Activated naive CD8-positive, alpha-beta T cell treated with anti-CD3 and anti-CD28 coated beads for 36 hours (primary cell): ENCODE measurements around the gene MYH1. TPM values are rescaled to one million over a fixed set of nuclear protein-coding genes. Genes with fewer than 3 reads are reported as not detected.
"Not testable (repeated sequence)": the region's sequence is repeated elsewhere in the genome, so short reads cannot be mapped to it uniquely, and the experiment has no call there.

ENCODE experiments used
- DNase-seq: peaks from one replicate; pipeline ENCODE4 v3.0.0; 2021
- H3K27ac Mint-ChIP-seq: one replicate; pipeline ENCODE4 v1.8.0; 2022; ENCODE audit warnings: mild to moderate bottlenecking, moderate library complexity, mixed read lengths
- H3K27me3 Mint-ChIP-seq: one replicate; pipeline ENCODE4 v1.8.0; 2022; ENCODE audit warnings: mild to moderate bottlenecking, mixed read lengths
- H3K36me3 Mint-ChIP-seq: one replicate; pipeline ENCODE4 v1.8.0; 2021; ENCODE audit warnings: mild to moderate bottlenecking, mixed read lengths
- H3K4me1 Mint-ChIP-seq: one replicate; pipeline ENCODE4 v1.8.0; 2021; ENCODE audit warnings: mixed read lengths
- H3K4me3 Mint-ChIP-seq: one replicate; pipeline ENCODE4 v1.8.0; 2022; ENCODE audit warnings: mild to moderate bottlenecking, moderate library complexity, mixed read lengths
- H3K9me3 Mint-ChIP-seq: one replicate; pipeline ENCODE4 v1.8.0; 2022; ENCODE audit warnings: mixed read lengths
- total RNA-seq, 2 experiments: library from RNA; stranded (reverse); gene quantifications; one replicate each; pipeline ENCODE4 v1.2.3, GENCODE V29; 2021

Gene MYH1
- total RNA-seq, result not detected

- Mint-ChIP-seq H3K27ac (no peak within 1 kb of the TSS), H3K4me3 (no peak within 1 kb of the TSS), H3K4me1 (no peaks in the 10 kb centered on the region), H3K36me3 (no peaks in the 10 kb centered on the region), H3K9me3 (no peaks in the 10 kb centered on the region), H3K27me3 (peaks cover 9% of the 10 kb centered on the region)
- no peak for DNase-seq
Observed at GRCh38 chr17:10518271-10519037, at the start of gene MYH1. MYH1 (minus strand) TSS chr17:10518542; CDS start chr17:10516642, 1,900 bp downstream.

GRCh38 chr17:10563991-10564660 lies 45.8 kb upstream of the MYH1 start:
- Mint-ChIP-seq H3K4me3 (no peak overlapping the region), H3K27me3 (peaks cover 17% of the 10 kb centered on the region), H3K36me3 (no peaks in the 10 kb centered on the region), H3K4me1 (no peaks in the 10 kb centered on the region), H3K9me3 (no peaks in the 10 kb centered on the region), H3K27ac (no peak overlapping the region)
- no peak for DNase-seq

GRCh38 chr17:10558049-10558448 lies 39.7 kb upstream of the MYH1 start:
- peaks cover under 1% of the 10 kb centered on the region for H3K27me3 Mint-ChIP-seq
- no peak overlapping the region for H3K27ac Mint-ChIP-seq

GRCh38 chr17:10557422-10557821 lies 39.1 kb upstream of the MYH1 start:
- Mint-ChIP-seq H3K4me1 (no peaks in the 10 kb centered on the region), H3K9me3 (no peaks in the 10 kb centered on the region), H3K27me3 (peaks cover 5% of the 10 kb centered on the region), H3K27ac (no peak overlapping the region), H3K36me3 (no peaks in the 10 kb centered on the region), H3K4me3 (no peak overlapping the region)
- DNase-seq, result no peak

More at GRCh38 chr17:10558049-10558448, 39.7 kb upstream of the MYH1 start:
- no peak for DNase-seq
- H3K4me3 Mint-ChIP-seq, result no peak overlapping the region
- H3K4me1 Mint-ChIP-seq, result no peaks in the 10 kb centered on the region
- no peaks in the 10 kb centered on the region for H3K9me3 Mint-ChIP-seq
- H3K36me3 Mint-ChIP-seq, result no peaks in the 10 kb centered on the region

- no peak for DNase-seq
- Mint-ChIP-seq H3K9me3 (no peaks in the 10 kb centered on the region), H3K27me3 (peaks cover 5% of the 10 kb centered on the region), H3K4me3 (no peak overlapping the region), H3K27ac (no peak overlapping the region), H3K36me3 (no peaks in the 10 kb centered on the region), H3K4me1 (no peaks in the 10 kb centered on the region)
Observed at GRCh38 chr17:10556301-10557005, 38.1 kb upstream of the MYH1 start.

GRCh38 chr17:10550014-10550413 lies 31.7 kb upstream of the MYH1 start:
- H3K4me3 Mint-ChIP-seq, result no peak overlapping the region

GRCh38 chr17:10549096-10549842 lies 30.9 kb upstream of the MYH1 start, which contains the start of gene MYH2:
MYH2 (minus strand) TSS chr17:10549658; CDS start chr17:10547920, 1,738 bp downstream.
- no peak within 1 kb of the TSS for H3K4me3 Mint-ChIP-seq
- no peak for DNase-seq
- peaks cover 8% of the 10 kb centered on the region for H3K27me3 Mint-ChIP-seq
- H3K9me3 Mint-ChIP-seq, result no peaks in the 10 kb centered on the region
- no peaks in the 10 kb centered on the region for H3K36me3 Mint-ChIP-seq
- no peak within 1 kb of the TSS for H3K27ac Mint-ChIP-seq
- H3K4me1 Mint-ChIP-seq, result no peaks in the 10 kb centered on the region

More at GRCh38 chr17:10550014-10550413, 31.7 kb upstream of the MYH1 start:
- Mint-ChIP-seq H3K36me3 (no peaks in the 10 kb centered on the region), H3K27ac (no peak overlapping the region), H3K9me3 (no peaks in the 10 kb centered on the region), H3K4me1 (no peaks in the 10 kb centered on the region), H3K27me3 (peaks cover 8% of the 10 kb centered on the region)
- no peak for DNase-seq

GRCh38 chr17:10547351-10547750 lies 29.0 kb upstream of the MYH1 start:
- Mint-ChIP-seq H3K27ac (no peak overlapping the region), H3K27me3 (peaks cover 3% of the 10 kb centered on the region), H3K4me3 (no peak overlapping the region), H3K4me1 (no peaks in the 10 kb centered on the region), H3K9me3 (no peaks in the 10 kb centered on the region), H3K36me3 (no peaks in the 10 kb centered on the region)
- DNase-seq, result no peak

GRCh38 chr17:10543486-10543885 lies 25.1 kb upstream of the MYH1 start:
- H3K27me3 Mint-ChIP-seq, H3K36me3 Mint-ChIP-seq, DNase-seq, H3K27ac Mint-ChIP-seq, H3K4me1 Mint-ChIP-seq, H3K4me3 Mint-ChIP-seq, H3K9me3 Mint-ChIP-seq: not testable (repeated sequence)

GRCh38 chr17:10541179-10541578 lies 22.8 kb upstream of the MYH1 start:
- H3K4me1 Mint-ChIP-seq, H3K4me3 Mint-ChIP-seq, H3K9me3 Mint-ChIP-seq, DNase-seq, H3K27ac Mint-ChIP-seq, H3K36me3 Mint-ChIP-seq, H3K27me3 Mint-ChIP-seq: not testable (repeated sequence)

- no peaks in the 10 kb centered on the region for H3K9me3 Mint-ChIP-seq
- peaks cover 8% of the 10 kb centered on the region for H3K27me3 Mint-ChIP-seq
- no peak for DNase-seq
- no peaks in the 10 kb centered on the region for H3K36me3 Mint-ChIP-seq
- H3K27ac Mint-ChIP-seq, result no peak overlapping the region
- no peak overlapping the region for H3K4me3 Mint-ChIP-seq
- no peaks in the 10 kb centered on the region for H3K4me1 Mint-ChIP-seq
Observed at GRCh38 chr17:10532026-10532425, 13.7 kb upstream of the MYH1 start.

- no peaks in the 10 kb centered on the region for H3K27me3 Mint-ChIP-seq
- DNase-seq, result no peak
- H3K4me1 Mint-ChIP-seq, result no peaks in the 10 kb centered on the region
- H3K9me3 Mint-ChIP-seq, result no peaks in the 10 kb centered on the region
- no peaks in the 10 kb centered on the region for H3K36me3 Mint-ChIP-seq
- H3K27ac Mint-ChIP-seq, result no peak overlapping the region
- no peak overlapping the region for H3K4me3 Mint-ChIP-seq
Observed at GRCh38 chr17:10527419-10527818, 9.1 kb upstream of the MYH1 start.

GRCh38 chr17:10526517-10526916 lies 8.2 kb upstream of the MYH1 start:
- H3K4me1 Mint-ChIP-seq, result no peaks in the 10 kb centered on the region
- H3K27me3 Mint-ChIP-seq, result no peaks in the 10 kb centered on the region
- H3K36me3 Mint-ChIP-seq, result no peaks in the 10 kb centered on the region
- no peak overlapping the region for H3K4me3 Mint-ChIP-seq
- H3K9me3 Mint-ChIP-seq, result no peaks in the 10 kb centered on the region
- H3K27ac Mint-ChIP-seq, result no peak overlapping the region
- DNase-seq, result no peak

GRCh38 chr17:10523064-10523463 lies 4.7 kb upstream of the MYH1 start:
- Mint-ChIP-seq H3K36me3 (no peaks in the 10 kb centered on the region), H3K27ac (no peak overlapping the region), H3K4me3 (no peak overlapping the region), H3K9me3 (no peaks in the 10 kb centered on the region), H3K4me1 (no peaks in the 10 kb centered on the region), H3K27me3 (peaks cover 4% of the 10 kb centered on the region)
- no peak for DNase-seq

- DNase-seq, result no peak
- Mint-ChIP-seq H3K36me3 (no peaks in the 10 kb centered on the region), H3K4me1 (no peaks in the 10 kb centered on the region), H3K9me3 (no peaks in the 10 kb centered on the region), H3K4me3 (no peak overlapping the region), H3K27me3 (peaks cover 4% of the 10 kb centered on the region), H3K27ac (no peak overlapping the region)
Observed at GRCh38 chr17:10521949-10522348, 3.6 kb upstream of the MYH1 start.
